Measurements from ENCODE around the gene EMX2. TPM values are rescaled to one million over a fixed set of nuclear protein-coding genes. Genes with fewer than 3 reads are reported as not detected.

The EMX2 gene
- total RNA-seq, 1 experiment from 2014 or later: not detected

DNA sequence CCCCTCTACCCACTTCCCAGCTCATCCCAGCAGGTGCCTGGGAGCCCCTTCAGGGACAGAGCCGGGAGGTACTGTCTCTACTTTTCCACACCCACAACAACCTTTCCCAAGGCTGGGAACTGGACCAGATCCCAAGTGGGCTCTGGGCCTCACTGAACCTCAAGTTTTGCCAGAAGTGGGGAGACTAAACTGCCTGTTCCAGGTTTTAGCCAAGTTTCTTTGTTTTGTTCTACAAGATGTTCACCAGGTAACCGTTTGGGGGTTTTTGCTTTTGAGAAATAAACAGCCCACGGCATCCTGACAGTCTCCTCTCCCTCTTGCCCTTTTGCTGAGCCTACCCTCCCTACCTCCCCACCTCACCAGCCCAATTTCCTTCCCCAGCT lies 10.6 kb upstream of the EMX2 start:
- no peak for DNase-seq (ENCODE audit: low read depth)

DNA sequence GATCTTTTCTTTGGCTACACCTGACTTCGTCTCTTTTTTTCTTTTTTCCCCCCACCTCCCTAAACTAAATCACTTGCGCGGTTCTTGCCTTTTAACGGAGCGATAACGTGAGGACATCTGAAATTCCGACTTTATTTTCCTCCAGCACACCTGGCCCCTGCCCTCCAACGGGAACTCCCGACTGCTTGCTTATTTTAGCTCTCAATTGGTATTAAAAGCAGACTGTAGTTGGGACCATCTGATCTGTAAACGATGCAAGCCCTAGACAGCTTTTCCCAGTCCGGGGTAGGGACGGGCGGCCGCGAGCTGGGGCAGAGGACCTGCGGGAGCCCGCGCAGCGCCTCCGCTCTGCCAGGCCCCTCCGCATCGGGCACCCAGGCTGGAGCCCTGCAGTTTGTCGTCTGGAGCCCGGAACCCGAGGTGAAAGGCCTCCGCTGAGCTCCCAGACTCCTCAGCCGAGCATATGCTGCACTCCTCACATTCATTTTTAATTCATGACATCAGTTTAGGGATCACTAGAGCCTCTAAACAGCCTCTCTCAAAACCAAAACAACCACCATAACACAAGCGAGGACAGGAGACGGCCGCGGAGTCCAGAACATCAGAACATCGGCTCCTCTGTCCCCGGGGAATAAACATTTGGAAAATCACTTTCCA lies 10.0 kb upstream of the EMX2 start:
- DNase-seq (ENCODE audit: low read depth): no peak

DNA sequence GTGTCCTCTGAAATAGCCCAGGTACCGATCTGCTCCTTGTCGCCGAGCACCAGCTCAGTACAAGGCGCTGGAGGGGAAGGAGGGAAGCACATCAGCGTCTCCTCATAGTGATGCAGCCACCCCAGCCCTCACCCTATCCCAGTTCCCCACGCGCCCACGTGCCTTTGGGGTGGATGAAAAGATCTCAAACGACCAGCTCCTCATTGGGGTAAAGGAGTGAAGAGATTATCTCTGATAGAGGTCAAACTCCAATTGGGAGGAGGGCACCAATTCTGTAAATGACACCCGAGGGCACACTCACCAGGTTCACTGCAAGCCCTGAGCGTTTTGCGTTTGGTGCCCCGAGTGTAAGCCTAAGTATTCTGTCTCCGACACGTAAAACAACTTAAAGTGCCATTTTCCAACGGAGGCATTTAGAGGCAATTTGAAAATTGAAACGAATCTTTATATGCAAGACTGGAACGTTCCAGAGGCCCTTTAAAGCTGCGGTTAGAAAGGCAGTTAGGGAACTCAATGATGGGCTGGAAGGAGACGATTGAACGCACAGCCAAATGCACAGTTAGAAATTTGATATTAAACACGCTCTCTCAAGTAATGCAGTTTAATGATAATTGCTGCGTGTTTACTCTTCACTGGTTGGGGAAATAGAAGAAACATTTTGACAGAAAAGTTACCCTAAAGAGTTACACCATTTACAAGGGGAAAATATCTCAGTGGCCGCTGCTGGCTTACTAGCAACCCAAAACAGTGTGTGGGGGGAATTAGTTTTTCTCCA lies 8.9 kb upstream of the EMX2 start:
- no peak for DNase-seq (ENCODE audit: low read depth)

DNA sequence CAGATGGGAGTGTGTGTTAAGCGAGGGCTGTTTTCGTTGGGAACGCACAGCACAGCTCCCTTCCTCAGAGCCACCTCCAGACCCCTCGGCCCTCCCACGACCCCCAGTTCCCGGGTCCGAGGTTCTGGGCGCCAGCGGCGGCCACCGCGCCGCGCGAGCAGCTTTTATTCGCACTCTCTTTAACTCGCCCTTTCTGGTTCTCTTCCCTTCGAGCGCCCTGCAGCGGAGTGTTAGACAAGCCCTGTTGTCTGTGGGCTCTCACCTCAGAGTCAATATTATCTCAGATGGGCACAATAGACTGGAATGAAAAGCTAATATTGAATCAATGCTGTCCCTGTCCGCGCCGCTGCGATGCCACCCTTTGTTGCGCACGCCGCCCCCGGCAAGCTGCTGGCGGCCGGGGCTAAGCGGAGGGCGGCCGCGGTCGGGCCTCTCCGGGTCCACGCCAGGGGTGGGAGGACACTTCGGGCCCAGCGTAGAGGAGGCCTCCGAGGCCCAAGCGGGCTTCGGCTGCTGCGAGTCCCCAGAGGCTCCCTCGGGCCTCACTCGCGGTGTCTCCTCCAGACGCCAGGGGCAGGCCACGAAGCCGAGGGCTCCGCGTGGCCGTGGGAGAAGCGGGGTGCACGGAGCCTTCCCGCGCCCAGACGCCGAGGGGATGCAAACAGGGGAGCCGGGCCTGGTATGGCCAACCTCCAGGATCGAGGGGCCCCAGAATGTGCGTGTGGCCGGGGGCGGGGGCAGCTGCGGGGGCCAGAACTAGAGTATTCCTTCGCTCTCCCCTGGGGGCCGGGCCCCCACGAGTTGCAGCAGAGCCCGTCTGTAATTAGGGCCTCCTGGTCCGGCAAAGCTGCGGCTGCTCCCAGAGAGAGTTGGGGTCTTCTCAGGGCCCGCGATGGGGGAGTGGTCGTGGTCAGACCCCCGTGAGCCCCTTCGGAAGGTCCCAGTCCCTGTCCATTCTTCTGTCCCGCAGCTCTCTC lies 7.9 kb upstream of the EMX2 start:
- DNase-seq (ENCODE audit: low read depth): no peak

DNA sequence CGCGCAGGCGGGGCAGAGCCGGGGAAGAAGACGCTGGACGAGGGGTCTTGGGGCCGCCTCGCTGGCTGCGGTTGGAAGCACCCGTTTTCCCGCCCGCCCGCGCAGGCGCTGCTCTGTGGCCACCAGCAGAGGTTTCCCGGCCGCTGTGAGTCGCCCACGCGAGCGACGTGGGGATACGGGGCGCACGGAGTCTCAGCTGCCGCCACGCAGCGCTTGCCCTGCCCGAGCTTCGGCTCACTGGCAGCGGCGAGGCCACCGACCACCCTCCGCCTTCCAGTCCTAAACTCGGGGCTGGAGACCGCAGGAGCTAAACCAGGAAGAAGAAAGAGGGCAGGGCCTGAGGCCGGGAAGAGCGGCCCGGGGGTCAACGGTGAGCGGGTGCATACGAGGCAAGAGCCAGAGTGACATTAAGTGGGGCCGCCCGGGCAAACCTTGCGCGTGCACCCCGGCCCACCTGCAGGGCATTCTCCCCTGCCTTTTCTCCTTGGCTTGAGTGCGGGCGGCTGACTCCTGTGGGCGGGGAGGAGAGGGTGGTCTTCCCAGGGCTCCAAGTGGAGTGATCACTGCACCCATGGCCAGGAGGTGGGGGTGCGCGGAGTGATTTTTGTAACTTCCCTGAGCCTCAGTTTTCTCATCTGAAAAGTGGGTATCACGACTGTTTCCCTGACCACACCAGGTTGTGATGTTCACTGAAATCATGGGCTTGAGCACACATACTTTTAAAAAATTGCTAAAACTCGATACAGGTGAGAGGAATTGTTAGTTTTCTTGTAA lies 7.1 kb upstream of the EMX2 start:
- DNase-seq (ENCODE audit: low read depth): no peak

DNA sequence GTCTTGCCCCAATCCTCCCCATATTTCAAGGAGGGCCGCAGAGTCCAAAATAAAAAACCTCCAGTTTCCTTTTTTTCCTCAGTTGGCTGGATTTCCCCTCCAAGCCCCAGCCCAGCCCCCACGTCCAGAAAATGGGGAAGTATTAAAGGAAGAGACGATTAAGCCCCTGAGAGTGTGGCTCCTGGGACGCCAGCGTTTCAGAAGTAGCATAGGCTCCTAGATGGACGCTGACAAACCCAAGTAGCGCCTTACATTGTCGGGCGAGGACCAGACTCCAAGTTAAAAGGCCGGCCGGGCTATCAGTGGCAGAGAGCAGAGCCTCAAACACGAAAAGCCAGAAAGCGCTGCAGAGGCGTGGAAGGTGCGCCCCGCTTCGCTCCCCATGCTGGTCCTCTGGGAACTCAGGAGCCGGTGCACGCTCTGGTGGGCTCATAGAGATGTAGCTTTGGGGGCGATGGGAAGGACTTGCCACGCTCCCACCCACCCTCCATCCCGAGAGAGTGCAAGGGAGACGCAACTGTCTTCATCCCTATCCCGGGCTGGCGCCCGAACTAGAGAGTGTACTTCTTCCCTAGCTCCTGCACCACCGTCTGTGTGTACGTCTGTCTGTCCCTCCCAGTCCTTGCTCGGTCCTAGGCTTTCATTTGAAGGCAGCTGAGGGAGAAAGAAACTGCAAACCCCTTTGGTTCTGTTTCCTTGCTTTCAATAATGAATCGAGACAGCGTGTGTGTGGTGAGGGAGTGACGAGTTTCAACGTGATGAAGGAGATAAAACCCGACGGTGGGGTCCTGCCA lies 6.3 kb upstream of the EMX2 start:
- DNase-seq (ENCODE audit: low read depth): no peak

DNA sequence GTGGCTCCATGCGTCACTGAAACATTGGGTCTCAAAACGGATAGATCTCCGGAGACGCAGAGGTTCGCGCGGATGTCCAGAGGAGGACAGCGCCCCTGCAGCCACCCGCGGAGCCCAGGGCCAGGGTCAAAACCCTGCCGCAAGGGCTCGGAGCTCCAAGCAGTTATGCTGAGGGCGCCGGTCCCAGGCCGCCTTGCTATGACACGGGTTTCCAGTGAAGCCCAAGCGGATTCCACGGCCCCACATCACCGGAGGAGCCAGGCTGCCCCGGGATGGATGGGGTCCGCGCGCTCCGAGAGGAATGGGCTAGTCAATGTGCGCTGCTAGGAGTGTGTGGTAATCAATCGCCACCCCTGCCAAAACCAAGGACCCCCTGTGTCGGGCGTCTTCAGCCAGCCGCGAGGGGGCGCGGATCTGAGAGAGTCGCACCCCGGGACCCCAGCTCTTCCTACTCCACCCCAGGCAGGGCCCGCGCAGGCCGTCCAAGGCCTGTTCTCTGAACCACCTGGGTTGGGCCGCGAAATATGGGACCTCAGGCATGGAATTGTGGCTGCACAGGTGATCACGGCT lies 5.6 kb upstream of the EMX2 start:
- DNase-seq (ENCODE audit: low read depth): no peak

DNA sequence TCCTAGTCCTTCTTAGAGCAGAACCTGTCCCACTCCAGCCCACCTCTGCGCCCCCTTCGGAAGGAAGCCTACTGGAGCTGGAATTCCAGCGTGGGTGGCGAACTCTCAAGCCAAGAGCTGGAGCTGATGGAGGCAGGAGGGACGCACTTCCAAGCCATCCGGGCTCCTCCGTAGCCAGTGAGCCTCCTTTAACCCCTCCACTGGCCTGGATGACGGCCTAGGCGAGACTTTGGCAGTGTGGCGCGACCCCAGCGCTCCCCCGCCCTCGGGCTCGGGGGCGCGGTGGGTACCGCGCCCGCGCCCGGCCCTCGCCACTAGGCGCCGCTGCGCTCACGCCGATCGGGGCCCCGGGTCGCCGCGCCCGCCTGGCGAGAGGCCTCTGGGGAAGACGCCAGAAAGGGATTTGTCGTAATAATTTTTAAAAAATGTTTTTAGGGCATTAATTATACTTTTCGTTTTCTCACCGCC lies 5.1 kb upstream of the EMX2 start:
- no peak for DNase-seq (ENCODE audit: low read depth)

DNA sequence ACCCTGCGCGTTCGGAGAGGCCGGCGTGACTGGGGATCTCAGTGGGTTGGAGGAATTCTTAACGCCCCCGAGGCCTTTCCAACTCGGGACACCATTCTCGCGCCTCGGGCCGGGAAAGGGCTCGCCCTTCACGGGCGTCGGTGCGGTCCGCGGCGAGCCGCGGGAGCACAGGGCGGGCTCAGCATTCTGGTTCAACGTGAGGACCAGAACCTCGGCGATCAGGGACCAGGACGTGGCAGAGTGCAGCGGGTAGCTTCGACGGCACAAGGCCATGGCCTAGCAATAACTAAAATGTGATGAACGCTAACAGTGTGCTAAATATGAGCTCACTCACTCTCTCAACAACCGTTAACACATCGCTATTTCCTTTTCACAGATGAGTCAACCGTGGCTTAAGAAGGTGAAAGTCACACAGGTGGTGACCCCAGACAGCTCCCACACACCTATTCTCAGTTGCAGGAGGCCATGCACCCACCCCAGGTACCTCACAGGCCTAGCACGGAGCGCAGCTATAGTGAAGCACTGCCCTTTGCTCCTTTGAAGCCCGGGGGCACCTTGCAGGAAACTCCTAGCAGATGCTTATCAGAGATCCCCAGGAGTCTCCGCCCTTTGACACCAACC lies 4.5 kb upstream of the EMX2 start:
- no peak for DNase-seq (ENCODE audit: low read depth)

DNA sequence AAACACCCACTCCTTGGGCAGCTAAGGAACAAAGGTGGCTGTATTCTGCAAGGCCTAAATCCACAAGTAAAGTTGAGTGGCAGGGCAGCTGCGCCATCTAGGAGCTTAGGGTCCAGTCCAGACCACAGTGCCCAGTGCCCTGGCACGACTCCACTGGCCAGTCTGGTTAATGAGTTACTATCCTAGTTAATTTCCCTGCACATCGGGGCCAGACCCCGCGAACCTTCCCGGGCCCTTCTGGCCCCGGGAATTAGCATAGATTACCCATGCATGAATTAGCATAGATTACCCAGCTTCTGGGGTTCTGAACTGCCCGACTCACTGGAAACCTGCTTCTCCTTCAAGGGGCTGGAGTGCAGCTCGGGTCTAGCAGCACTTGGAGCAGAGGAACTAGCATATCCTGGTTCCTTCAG lies 3.2 kb upstream of the EMX2 start:
- DNase-seq (ENCODE audit: low read depth): no peak

DNA sequence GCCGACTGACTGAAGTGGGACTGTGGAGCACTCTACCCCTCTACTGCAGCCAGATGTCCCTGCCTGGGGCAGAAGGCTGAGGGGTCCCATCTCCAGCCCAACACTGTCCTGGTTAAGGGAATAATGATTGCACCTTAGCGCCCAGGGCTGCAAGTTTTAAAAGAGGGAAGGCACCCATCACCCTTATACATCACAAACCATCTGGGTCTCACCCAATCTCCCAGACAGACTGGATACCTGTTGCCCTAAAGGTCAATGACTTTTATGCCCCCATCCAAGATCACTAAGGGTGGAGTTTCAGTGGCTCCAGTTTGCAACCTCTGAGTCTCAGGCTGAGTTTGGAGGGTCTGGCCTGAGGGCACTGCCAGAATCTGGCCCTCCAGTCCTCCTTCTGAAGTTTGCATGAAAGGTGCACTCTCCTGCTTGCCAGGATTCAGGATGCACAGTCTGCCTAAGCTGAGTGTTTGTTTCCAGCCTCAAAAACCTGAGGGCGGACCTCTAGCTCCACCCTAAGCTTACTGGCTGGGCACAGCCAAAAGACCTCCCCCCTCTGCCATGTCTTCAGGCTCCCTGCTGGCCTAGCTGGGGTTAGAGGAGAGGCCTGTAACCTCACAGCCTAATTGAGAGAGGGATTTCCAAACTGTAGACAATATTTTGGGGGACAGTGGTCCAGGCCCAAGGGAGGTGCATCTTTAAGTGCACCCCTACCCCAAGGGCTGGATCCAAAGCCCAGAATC lies 2.5 kb upstream of the EMX2 start:
- no peak for DNase-seq (ENCODE audit: low read depth)

DNA sequence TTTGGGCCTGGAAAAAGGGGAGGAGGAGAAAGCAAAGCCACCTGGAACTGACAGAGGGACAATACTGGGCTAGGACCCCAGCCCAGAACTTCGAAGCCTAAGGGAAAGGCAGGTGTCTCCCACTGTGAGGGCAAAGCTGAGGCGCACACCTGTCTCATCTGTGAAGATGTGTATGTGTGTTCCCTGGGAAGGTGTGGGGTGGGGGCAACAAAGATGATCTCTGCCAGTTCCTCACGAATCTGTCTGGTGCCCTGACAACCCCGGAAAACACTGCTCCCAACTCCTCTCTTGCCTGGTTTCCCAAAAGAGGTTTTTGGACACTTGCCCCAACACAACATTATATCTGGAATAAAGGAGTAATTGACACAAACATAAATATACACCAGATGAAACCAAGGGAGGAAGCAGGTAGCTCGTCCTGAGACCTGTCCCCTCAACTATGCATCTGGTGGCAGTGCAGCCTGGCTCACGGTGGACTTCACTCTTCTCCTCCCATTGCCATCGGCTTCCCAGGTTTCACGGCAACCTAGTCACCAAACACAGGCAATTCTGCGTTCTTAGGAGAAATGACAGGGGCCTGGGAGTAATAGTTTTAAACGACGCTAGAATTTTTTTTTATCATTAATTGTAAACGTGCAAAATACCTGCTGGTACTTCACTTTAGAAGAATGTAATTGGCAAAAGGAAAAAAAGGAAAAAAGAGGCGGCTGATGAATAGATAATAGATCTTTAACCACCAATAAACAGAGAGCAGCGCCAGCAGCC lies 1.7 kb upstream of the EMX2 start:
- DNase-seq (ENCODE audit: low read depth): no peak

DNA sequence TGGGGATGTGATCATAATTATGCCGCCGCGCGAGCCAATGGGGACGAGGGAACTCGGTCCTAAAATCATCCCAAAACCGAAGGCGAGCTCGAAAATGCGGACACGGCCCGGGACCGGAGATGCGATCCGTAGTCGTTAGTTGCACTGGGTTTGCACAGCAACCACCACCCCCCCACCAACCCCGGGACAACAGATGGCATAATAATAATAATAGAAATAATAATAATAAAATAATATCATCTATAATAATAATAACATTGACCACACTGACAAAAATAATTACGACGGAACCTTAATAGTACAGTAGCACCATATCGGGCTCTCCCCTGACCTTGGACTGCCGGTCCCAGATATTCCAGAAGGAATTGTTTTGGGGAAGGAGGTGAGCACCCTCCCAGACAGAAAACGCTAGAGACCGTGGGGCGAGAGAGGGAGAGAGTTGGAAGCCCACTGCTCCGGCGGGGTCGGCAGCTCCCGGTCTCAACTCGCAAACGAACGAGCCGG lies 1.1 kb upstream of the EMX2 start:
- DNase-seq (ENCODE audit: low read depth): peak; percentile 22

DNA sequence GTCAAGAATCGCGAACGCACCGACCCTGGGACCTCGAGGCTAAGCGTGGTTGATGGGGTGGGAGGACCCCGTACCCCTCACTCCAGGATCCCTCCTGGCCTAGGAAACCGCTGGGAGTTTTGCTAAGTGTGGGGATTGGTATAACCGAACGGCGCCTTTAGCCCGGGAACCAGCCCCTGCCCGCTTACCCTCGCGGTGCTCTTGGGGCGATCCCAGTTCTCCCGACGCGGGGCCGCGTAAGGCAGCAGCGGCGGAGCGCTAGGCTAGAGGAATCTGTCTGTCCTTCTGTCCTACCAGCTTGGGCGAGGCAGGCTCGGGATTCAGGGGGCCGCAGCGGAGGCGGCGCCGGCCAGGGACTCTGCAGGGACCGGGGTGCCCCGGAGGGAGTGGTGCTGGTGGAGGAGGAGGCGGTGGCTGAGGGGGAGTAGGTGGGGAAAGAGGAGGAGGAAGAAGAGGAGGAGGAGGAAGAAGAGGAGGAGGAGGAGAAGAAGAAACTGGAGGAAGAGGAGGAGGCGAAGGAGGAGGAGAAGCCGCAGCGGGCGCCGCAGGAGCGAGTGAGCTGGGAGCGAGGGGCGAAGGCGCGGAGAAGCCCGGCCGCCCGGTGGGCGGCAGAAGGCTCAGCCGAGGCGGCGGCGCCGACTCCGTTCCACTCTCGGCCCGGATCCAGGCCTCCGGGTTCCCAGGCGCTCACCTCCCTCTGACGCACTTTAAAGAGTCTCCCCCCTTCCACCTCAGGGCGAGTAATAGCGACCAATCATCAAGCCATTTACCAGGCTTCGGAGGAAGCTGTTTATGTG lies 439 bp upstream of the EMX2 start:
- peak; percentile 57 for DNase-seq (ENCODE audit: low read depth)

DNA sequence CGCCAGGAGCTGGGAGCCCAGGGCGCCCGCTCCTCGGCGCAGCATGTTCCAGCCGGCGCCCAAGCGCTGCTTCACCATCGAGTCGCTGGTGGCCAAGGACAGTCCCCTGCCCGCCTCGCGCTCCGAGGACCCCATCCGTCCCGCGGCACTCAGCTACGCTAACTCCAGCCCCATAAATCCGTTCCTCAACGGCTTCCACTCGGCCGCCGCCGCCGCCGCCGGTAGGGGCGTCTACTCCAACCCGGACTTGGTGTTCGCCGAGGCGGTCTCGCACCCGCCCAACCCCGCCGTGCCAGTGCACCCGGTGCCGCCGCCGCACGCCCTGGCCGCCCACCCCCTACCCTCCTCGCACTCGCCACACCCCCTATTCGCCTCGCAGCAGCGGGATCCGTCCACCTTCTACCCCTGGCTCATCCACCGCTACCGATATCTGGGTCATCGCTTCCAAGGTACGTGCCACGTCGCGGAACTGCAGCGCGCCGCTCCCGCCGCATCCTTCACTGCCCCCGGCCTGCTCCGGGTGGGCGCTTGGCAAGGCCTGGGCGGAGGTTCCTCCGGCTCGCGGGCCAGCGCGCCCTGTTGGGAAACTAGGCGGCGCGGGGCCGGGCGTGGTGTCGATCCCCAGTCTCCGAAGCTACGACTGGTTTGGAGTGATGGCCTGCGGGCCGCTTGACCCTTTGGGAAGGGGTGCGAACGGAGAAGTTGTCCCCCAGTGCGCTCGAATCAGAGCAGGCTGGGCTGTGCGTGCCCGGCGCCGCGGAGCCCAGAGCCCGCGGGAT lies 868 bp downstream of the EMX2 start:
- DNase-seq (ENCODE audit: low read depth): no peak

DNA sequence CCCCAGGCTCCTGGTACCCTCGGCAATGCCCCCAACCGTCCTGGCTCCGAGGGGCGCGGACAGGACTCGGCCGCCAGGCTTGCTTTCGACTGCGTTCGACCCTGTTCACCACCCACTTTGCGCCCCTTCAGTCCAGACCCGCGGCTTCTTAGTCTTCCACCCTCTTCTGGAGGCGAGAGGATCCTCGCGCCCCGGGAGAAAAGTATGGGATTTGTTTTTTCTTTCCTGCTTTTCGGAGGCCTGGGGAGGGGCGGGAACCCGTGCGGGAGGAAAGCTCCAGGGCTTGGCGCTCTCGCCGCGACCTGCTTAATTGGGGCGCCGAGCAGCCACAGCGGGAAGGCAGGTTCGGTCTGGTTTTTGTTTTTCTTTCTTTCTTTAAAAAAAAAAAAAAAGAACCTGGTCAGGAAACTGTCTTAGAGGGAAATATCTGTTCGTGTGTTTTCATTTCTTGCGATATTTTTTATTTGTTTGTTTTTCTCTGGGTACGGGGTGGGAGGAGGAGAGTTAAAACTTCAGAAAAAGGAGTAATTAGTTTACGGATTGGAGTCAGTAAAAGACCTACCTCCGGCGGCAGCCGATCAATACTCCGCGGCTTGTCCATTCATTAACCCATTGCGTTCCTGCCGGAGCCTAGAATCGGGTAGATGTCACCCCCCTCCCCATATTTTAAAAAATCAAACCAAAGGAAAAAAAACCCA lies 1.6 kb downstream of the EMX2 start:
- DNase-seq (ENCODE audit: low read depth): no peak
